Measurements from ENCODE around the gene GPS1.

- TF ChIP-seq CTCF (IDR thresholded peaks at IDR 0.05; ENCODE audit: low read length), result no peak
- no peak for TF ChIP-seq EZH2 (IDR thresholded peaks at IDR 0.05; ENCODE audit: borderline replicate concordance, low read length)
Observed at GRCh38 chr17:82095777-82096708, 44.3 kb downstream of the GPS1 start.
